Erythroblast (primary cell): ENCODE measurements around the gene KCNIP4.

ENCODE experiments used
- DNase-seq, 2 experiments: peaks; one replicate each; lab custom pipeline; 2025; lab: John Stamatoyannopoulos, UW
- GATA1 ChIP-seq: IDR thresholded peaks from 2 replicates; pipeline ENCODE4 v1.6.1; 2011; ENCODE audit warnings: low read depth, mild to moderate bottlenecking, control low read depth, low read length, moderate library complexity
- POLR2A ChIP-seq: IDR thresholded peaks from 2 replicates; pipeline ENCODE4 v1.6.1; 2011; ENCODE audit warnings: mild to moderate bottlenecking, low read length

KCNIP4 gene

DNA sequence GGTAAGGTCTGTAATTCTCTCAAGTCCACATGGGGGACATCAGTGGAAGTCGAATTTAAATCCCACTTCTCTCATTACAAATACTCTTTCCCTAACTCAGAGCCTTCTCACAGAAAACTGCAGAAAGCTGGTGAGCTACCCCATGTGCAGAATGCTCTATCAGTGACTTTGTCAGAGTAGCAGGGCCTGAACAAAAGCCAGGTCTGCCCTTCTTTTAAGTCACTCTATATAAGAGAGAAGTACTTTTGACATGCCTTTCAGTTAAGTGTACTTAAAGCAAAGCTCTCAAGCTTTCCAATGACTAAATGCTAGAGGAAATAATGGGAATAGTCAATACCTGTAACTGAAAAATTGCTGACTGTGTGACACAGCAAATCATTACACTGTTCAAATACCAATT, 323.1 kb downstream of the KCNIP4 start:
- no peak for TF ChIP-seq POLR2A
- no peak for TF ChIP-seq GATA1
- no peak for DNase-seq

DNA sequence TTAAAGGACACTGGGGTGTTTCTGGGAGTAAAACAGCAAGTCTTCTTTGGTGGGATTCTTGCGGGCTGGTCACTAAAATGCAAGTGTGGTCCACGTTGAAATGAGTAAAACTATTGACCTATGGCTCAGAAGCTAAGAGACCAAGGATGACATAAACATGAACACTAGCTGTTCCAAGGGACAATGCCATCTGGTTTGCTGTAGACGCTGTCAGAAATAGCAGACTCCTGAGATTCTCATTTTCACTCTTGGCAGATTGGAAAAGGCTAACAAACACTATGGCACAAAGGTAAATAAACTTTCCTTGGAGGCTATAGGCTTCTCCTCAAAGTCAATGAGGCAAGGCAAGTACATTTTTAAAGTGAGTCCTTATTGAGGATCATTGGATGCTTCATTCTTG, 343.6 kb downstream of the KCNIP4 start:
- TF ChIP-seq GATA1: no peak

DNA sequence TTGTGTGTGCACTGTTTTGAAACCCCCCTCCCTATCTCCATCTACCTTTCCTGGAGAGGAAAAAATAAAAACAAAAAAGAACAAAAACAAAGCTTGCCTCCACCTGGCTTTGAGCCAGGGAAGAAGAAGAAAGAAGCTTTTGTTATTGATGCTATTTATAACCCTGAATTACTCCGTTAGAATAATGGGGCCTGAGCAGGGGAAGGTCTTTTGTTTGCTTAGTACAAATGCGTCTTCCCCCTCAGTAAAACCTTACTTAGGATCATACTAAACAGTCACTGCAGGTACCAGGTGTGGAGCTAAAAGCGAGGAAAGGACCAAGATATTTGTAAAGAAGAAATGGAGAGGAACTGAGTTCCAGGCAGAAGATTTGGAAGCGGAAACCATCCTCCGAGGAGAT, 352.1 kb downstream of the KCNIP4 start:
- no peak for DNase-seq
- TF ChIP-seq GATA1: no peak
- no peak for TF ChIP-seq POLR2A

More for the DNA sequence above, 343.6 kb downstream of the KCNIP4 start:
- DNase-seq: no peak

DNA sequence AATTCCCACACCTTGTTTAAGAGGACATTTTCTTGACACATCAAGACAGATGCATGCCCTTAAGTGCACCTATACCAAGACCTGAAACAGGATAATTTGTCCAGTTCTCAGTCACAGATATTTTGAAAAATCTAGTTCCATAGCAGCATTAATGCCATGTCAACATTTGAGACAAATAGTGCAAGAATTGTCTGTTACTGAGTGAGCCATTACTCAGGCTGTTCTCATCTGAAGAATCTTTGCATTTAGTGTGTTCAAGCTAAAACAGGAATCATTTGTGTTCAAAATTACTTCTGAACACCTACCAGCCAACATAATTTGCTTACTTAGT, 354.9 kb downstream of the KCNIP4 start:
- TF ChIP-seq GATA1 (no peak), POLR2A (no peak)
- no peak for DNase-seq

DNA sequence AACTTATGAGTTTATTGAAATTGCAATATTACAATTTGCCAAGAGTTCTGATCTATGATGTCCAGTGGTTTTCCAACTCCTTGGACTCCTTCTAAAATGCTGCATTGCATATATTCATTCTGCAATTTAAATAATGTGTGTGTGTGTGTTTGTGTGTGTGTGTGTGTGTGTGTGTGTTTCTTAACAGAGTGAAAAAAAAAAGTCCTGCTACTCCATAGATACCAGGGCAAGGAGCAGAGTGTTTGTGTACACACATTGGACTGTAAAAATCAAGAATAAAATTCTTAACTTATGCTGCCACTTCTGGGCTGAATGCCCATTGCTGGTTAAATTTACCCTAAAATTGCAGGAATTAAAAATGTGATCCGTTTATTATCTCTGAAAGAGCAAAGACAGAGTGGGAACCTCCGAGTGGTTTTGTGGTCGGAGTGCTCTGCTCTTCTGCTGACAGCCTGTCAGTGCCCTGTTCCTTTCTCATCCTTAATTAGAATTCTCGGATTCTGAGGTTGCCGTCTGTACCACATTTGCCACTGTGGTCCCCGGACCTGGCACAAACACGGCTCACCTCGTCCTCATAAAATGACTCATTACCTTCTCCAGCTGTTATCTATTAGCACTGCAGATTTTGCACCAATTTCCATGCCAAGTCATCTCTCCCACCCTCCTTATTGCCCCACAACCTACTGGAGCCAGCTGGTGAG, 355.5 kb downstream of the KCNIP4 start:
- no peak for TF ChIP-seq GATA1
- TF ChIP-seq POLR2A: no peak
- no peak for DNase-seq

DNA sequence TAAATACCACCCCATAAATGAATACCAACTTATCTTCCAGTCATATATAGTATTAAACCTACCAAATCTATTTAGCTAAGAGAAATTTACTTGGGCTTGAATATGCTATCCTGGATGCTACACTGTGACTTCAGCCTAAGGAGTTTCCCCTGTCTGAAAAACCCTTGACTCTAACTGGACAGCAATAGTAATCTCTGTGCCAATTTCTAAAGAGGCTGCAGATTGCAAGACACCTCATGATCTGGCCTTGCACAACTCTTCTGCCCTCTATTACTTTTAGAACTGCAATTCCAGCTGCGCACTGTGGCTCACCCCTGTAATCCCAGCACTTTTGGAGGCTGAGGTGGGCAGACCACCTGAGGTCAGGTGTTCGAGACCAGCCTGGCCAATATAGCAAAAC, 371.5 kb downstream of the KCNIP4 start:
- TF ChIP-seq GATA1 (no peak), POLR2A (no peak)
- no peak for DNase-seq

DNA sequence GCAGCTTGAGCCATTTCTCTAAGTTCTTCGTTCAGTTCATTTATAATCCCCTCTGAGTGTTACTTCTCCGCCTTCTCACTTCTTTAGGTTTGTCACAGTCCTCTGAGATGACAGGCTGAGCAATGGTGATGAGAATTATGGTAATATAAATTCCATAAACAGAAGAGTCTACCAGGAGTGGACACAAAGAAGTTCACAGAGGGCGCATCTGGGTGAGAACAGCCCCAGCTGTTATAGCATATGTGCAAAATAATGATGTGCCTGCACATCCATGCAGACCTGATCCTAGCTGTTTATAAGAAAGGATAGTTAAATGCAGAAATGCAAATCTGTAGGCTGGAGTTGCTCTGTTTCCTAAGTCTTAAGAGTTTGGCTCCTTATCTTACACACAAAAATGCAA, 377.5 kb downstream of the KCNIP4 start:
- no peak for DNase-seq
- TF ChIP-seq GATA1: no peak
- TF ChIP-seq POLR2A: no peak

DNA sequence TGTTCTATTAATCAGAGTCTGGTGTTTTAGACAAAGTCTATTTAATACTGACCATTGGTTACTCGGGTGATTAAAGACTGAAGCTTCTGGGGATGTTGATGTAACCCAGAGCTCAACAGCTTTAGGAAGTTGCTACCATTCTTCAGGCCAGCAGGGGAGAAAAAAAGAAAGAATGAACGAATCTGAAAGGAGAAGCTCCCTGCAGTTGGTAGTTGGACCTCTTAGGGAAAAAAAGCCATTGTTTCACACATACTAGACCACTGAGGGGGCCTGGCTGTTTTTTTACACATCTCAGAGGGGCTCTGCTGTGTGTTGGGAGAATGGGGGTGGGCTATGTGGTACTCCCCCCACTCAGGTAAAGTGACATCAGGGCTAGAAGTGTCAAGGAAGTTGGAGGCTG, 378.9 kb downstream of the KCNIP4 start:
- DNase-seq: no peak
- TF ChIP-seq GATA1: no peak
- no peak for TF ChIP-seq POLR2A

DNA sequence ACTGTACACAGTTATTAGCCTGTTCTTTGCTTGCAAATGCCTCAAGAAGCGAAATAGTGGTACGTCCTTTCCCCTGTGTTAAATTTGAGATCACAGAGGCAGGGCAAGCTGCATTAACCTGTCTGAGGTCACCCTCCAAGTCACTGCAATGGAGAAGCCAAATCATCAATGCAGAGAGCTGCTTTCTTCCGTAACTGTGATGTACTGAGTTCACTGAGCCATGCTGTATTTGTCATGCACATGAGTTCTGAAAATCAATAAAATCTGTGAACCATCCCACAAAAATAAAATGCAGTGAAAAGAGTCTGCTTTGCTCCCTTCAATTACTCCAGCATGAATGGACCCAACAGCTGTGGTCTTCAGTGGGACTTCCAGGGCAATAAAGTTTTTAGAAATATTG, 393.5 kb downstream of the KCNIP4 start:
- TF ChIP-seq GATA1 (no peak), POLR2A (no peak)
- DNase-seq: no peak

DNA sequence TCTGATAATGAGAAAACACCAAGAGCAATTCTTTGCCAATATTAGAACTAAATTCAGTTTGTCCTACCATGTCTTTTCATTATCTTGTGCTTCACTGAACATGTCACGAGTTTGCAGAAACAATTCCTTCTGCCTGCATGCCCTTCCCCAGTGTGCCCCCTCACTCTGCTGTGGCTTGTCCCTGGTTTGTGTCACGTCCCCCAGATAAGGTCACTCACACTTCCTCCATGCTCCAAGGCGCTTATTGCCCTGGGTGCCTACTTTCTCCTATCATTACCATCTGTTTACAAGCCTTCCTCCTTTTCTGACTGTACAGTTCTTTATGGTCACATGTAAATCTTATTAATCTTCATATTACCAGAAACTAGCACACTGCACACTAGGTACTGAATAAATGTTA, 394.1 kb downstream of the KCNIP4 start:
- DNase-seq: no peak
- no peak for TF ChIP-seq POLR2A
- no peak for TF ChIP-seq GATA1

DNA sequence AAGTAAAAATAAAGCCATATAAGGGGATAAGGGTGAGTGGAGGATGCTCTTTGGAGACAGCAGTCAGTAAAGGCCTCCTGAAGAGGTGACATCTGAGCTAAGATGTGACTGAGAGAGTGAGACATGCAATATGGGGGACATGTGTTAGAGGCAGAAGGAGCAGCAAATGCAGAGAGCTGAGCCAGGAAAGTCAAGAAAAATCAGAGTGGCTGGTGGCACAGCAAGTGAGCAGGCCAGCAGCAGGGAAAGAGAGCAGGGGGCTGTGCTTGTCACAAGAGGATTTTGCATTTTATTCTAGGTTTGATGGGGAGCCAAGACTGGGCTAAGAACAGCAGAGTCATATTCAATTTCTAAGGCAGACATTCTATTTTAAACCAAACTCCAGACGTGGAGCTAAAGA, 394.5 kb downstream of the KCNIP4 start:
- no peak for DNase-seq
- TF ChIP-seq POLR2A (no peak), GATA1 (no peak)

DNA sequence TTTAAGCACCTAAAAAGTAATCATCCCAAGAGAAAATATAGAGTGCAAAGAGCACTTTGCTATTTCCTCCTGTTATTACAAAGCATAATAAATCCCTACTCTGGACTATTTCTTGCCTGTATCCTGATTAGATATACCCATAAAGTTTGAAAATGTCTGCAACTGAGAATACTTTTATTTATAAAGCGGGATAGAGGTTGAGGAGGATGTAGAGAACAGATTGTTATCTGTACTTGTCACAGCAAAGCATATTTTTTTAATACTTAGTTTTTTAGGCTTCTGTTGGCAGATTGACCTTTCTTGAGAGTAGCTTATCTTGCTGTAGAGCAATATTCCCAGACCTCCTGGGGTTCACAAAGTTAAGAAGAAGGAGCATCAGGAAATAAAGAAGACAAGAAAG, 396.1 kb downstream of the KCNIP4 start:
- no peak for DNase-seq

DNA sequence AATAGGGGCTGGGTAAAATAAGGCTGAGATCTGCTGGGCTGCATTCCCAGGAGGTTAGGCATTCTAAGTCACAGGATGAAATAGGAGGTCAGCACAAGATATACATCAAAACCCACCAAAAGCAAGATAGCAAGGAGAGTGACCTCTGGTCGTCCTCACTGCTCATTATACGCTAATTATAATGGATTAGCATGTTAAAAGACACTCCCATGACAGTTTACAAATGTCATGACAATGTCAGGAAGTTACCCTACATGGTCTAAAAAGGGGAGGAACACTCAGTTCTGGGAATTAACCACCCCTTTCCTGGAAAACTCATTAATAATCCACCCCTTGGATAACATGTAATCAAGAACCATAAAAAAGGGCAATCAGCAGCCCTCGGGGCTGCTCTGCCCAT, 403.6 kb downstream of the KCNIP4 start:
- DNase-seq: no peak
- TF ChIP-seq GATA1: no peak
- TF ChIP-seq POLR2A: no peak

More for the DNA sequence above, 396.1 kb downstream of the KCNIP4 start:
- TF ChIP-seq GATA1 (no peak), POLR2A (no peak)

DNA sequence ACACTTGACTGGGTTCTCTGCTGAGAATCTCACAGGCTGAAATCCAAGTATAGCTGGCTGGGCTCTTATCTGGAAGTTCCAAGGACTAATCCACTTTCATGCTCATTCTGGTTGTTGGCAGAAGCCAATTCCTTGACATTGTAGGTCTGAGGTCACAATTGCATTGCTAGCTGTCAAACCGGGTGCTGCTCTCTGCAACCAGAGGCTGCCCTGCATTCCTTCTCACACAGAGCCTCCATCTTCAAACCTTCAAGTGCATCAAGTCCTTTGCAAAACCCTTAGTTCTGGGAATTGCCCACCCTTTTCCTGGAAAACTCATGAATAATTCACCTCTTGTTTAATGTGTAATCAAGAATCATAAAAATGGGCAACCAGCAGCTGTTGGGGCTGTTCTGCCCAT, 404.2 kb downstream of the KCNIP4 start:
- DNase-seq: no peak
- no peak for TF ChIP-seq GATA1
- no peak for TF ChIP-seq POLR2A

DNA sequence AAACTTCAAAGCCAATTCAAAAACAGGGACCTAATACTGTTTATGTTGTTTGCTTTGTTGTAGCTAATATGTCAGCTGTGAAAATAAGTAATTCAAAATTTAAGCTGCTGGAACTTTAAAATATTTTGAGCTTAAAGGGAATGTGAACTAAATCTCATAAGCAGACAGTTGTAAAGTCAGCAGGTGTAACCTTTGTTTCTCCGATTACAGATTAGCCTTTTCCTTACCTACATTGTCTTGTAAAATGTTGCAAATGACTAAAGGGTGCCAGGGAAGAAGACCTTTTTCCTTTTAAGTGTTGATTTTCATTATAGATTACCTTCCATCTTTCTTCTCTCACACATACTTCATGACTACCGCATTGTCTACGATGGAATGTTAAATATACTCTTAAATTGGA, 405.1 kb downstream of the KCNIP4 start:
- DNase-seq: no peak
- TF ChIP-seq POLR2A: no peak

DNA sequence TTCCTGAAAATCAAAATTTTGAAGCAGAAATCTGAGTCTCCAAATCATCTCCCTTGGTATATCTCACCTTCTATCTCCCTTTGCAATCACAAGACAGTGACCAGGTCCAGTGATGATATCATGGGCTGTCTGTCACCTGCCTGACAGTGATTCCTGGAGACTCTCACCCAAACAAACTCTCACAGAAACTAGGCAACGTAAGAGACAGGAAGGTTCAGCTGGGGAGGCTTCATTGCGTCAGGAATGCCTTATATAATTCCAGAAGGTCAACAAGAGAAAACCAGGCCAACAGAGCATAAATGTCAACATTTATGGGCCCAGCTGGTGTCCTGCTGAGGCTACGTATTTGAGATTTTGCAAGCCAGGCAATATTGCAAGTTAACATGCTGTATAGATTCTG, 412.7 kb downstream of the KCNIP4 start:
- DNase-seq: no peak

More for the DNA sequence above, 412.7 kb downstream of the KCNIP4 start:
- TF ChIP-seq POLR2A: no peak
- no peak for TF ChIP-seq GATA1
